ENCODE data around the gene CBX4. TPM values are rescaled to one million over a fixed set of nuclear protein-coding genes. Genes with fewer than 3 reads are reported as not detected.

Gene CBX4
- total RNA-seq, 1 experiment from 2014 or later, result 53.5 TPM

DNA sequence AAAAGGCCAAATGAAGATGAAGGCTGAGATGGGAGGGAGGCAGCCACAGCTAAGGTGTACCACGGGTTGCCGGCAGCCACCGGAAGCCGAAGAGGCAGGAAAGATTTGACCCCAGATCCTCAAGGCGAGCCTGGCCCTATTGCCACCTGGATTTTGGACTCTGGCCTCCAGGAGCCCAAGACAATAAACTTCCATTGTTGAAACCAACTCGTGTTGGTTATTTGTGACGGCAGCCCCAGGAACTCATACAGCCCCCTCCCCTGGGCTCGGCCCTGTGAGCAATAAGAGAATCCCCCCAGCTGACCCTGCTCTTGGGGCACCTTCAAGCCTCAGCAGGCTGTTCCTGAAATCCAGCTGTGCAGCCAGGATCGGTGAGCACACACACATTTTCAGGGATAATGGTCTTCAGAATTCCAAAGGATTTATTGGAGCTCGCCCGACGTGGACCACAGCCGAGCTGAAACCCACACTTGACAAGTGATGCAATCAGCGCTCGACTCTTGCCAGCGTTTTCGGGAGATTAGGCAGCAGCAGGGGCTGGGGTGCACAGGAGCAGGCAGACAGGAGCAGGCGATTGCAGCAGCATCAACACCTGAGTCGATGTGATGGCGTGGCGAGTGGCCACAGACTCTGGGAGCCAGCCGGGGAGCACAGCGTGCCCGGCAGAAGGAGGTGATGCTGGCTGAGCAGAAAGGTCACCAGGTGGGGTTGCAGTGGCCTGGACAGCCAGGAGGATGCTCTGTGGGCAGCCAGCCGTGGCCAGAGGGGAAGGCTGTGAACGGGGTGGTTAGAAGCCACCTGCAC, 22.4 kb upstream of the CBX4 start:
- Histone ChIP-seq H3K4me3 (ENCODE audit: low read length) (no peak overlapping the region), H3K4me1 (ENCODE audit: insufficient read depth, low read length) (no peaks in the 10 kb centered on the region), H3K4me2 (ENCODE audit: low read length) (no peak overlapping the region), H2AFZ (ENCODE audit: low read length) (no peak overlapping the region), H3K36me3 (ENCODE audit: low read depth, low read length) (no peaks in the 10 kb centered on the region), H3K27ac (ENCODE audit: low read length) (no peak overlapping the region), H3K9me2 (replicated peaks; ENCODE audit: low read length) (no peaks in the 10 kb centered on the region), H3K79me2 (ENCODE audit: low read length) (no peaks in the 10 kb centered on the region), H3K9ac (ENCODE audit: low read length) (no peak overlapping the region), H4K20me1 (ENCODE audit: low read length) (no peaks in the 10 kb centered on the region), H3K27me3 (ENCODE audit: low read length) (peaks cover 18% of the 10 kb centered on the region; the same call in 1 of the 2 replicates), H3K9me3 (ENCODE audit: low read length) (no peaks in the 10 kb centered on the region), H3F3A (ENCODE audit: low read length, unreplicated experiment) (no peaks in the 10 kb centered on the region)
- ATAC-seq (no peak), DNase-seq (no peak)
- TF ChIP-seq EZH2 (IDR thresholded peaks at IDR 0.05; ENCODE audit: low read length, unreplicated experiment) (no peak), EZH2phosphoT487 (IDR thresholded peaks at IDR 0.05; ENCODE audit: borderline replicate concordance, low read length) (no peak)
- TF ChIP-seq, protein P1, sequence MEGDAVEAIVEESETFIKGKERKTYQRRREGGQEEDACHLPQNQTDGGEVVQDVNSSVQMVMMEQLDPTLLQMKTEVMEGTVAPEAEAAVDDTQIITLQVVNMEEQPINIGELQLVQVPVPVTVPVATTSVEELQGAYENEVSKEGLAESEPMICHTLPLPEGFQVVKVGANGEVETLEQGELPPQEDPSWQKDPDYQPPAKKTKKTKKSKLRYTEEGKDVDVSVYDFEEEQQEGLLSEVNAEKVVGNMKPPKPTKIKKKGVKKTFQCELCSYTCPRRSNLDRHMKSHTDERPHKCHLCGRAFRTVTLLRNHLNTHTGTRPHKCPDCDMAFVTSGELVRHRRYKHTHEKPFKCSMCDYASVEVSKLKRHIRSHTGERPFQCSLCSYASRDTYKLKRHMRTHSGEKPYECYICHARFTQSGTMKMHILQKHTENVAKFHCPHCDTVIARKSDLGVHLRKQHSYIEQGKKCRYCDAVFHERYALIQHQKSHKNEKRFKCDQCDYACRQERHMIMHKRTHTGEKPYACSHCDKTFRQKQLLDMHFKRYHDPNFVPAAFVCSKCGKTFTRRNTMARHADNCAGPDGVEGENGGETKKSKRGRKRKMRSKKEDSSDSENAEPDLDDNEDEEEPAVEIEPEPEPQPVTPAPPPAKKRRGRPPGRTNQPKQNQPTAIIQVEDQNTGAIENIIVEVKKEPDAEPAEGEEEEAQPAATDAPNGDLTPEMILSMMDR (conservative IDR thresholded peaks at IDR 0.05; ENCODE audit: low read depth, low read length), result no peak
- CTCF ChIA-PET, result interaction anchor here (0.7 kb wide), 1 partner anchor 113 kb away, joined by 3 read pairs; no protein-coding TSS in a partner anchor
- intact Hi-C loops (cut with micrococcal nuclease), result no loop called here
- POLR2A ChIA-PET (ENCODE audit: unreplicated experiment), result no interaction called here
- BruUV-seq (replicated peaks), result no TSS peak

DNA sequence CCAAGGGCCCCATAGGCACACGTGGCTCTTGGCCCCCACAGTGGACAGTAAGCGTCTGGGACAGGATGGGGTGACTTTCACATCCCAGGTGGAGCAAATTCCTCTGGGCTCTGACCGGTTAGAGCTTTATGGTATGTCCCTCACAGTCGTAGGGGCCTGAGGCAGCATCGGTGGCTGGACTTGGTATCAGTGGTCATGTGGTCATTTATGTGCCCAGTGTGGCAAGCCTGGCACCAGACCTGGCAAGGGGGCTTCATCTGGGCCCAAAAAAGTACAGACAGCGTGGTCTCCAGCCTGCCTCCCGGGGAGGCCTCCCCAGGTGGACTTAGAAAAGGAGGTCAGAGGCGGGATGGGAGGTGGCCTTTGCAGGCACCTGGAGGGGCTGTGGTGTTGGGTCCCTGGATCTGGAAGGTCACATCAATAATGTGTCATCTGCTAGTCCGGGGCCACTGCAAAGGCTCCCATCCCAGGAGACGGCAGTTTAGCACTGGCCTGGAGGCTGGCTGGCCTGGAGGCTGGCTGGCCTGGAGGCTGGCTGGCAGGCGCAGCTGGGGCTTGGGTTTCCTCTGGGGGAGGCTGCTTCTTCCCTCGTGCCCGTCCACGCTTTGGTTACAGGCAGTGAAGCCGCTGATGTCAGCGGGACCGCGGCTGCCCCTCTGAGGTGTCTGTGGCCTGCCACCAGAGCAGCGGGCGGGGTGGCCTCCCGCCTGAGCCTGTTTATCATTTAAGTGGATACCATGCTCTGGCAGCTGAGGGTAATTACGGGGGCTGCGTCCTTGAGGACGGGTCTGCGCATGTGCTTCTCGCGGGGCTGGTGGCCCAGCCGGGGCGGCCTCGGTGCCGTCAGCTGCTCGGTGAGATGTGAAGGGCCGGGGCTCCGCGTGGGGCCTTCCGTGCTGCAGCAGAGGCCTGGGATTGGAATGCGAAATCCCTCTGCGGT, 20.7 kb upstream of the CBX4 start:
- Histone ChIP-seq H3F3A (ENCODE audit: low read length, unreplicated experiment) (no peaks in the 10 kb centered on the region), H3K79me2 (ENCODE audit: low read length) (no peaks in the 10 kb centered on the region), H3K4me2 (ENCODE audit: low read length) (no peak overlapping the region), H3K27ac (ENCODE audit: low read length) (no peak overlapping the region), H3K36me3 (ENCODE audit: low read depth, low read length) (no peaks in the 10 kb centered on the region), H4K20me1 (ENCODE audit: low read length) (no peaks in the 10 kb centered on the region), H3K27me3 (ENCODE audit: low read length) (peaks cover 7% of the 10 kb centered on the region; the same call in 1 of the 2 replicates), H3K9ac (ENCODE audit: low read length) (no peak overlapping the region), H2AFZ (ENCODE audit: low read length) (no peak overlapping the region), H3K9me2 (replicated peaks; ENCODE audit: low read length) (no peaks in the 10 kb centered on the region), H3K9me3 (ENCODE audit: low read length) (no peaks in the 10 kb centered on the region), H3K4me1 (ENCODE audit: insufficient read depth, low read length) (no peaks in the 10 kb centered on the region), H3K4me3 (ENCODE audit: low read length) (no peak overlapping the region)
- intact Hi-C loops (cut with micrococcal nuclease), result no loop called here
- ATAC-seq, result no peak
- DNase-seq, result no peak
- no TSS peak for BruUV-seq (replicated peaks)
- ChIA-PET POLR2A (ENCODE audit: unreplicated experiment) (no interaction called here), CTCF (no interaction called here)
- TF ChIP-seq, protein P1 (conservative IDR thresholded peaks at IDR 0.05; ENCODE audit: low read depth, low read length), result no peak
- TF ChIP-seq EZH2 (IDR thresholded peaks at IDR 0.05; ENCODE audit: low read length, unreplicated experiment) (no peak), EZH2phosphoT487 (IDR thresholded peaks at IDR 0.05; ENCODE audit: borderline replicate concordance, low read length) (no peak)

Data from PC-3 (cell line).